NCI-H146 (cell line): Measurements from ENCODE around the gene TMEM80.
"Not testable (repeated sequence)": the region's sequence is repeated elsewhere in the genome, so short reads cannot be mapped to it uniquely, and the experiment has no call there.

Source experiments
- DNase-seq: peaks from one replicate; lab custom pipeline; 2025; lab: John Stamatoyannopoulos, UW

TMEM80 gene

GRCh38 chr11:679271-680207, 16.1 kb upstream of the TMEM80 start:
- DNase-seq: no peak

- DNase-seq: no peak
Observed at GRCh38 chr11:680476-680875, 15.1 kb upstream of the TMEM80 start.

GRCh38 chr11:680970-681369, 14.6 kb upstream of the TMEM80 start:
- DNase-seq: no peak

- DNase-seq: no peak
Observed at GRCh38 chr11:686451-687243, 9.0 kb upstream of the TMEM80 start.

GRCh38 chr11:687751-688150, 7.9 kb upstream of the TMEM80 start:
- DNase-seq: no peak

- DNase-seq: no peak
Observed at GRCh38 chr11:688681-689080, 6.9 kb upstream of the TMEM80 start.

- no peak for DNase-seq
Observed at GRCh38 chr11:689625-690024, 6.0 kb upstream of the TMEM80 start.

GRCh38 chr11:690244-690643, 5.4 kb upstream of the TMEM80 start:
- not testable (repeated sequence) for DNase-seq

- DNase-seq: no peak
Observed at GRCh38 chr11:690738-691633, 4.6 kb upstream of the TMEM80 start.

GRCh38 chr11:691710-692590, 3.7 kb upstream of the TMEM80 start:
- DNase-seq: no peak

- DNase-seq: no peak
Observed at GRCh38 chr11:692824-693414, 2.7 kb upstream of the TMEM80 start.

- no peak for DNase-seq
Observed at GRCh38 chr11:693415-693831, 2.2 kb upstream of the TMEM80 start.

GRCh38 chr11:693887-694562, 1.6 kb upstream of the TMEM80 start:
- DNase-seq: peak; percentile 71

- DNase-seq: peak; percentile 97
Observed at GRCh38 chr11:694563-695287, 891 bp upstream of the TMEM80 start, which contains the start of gene DEAF1. Gene DEAF1 (minus strand): TSS chr11:695222. CDS start chr11:695047, 175 bp downstream.

- DNase-seq: no peak
Observed at GRCh38 chr11:695288-695537, 403 bp upstream of the TMEM80 start.

GRCh38 chr11:696955-697491, 1.4 kb downstream of the TMEM80 start:
- DNase-seq: no peak

GRCh38 chr11:697811-698311, 2.2 kb downstream of the TMEM80 start:
- no peak for DNase-seq

- no peak for DNase-seq
Observed at GRCh38 chr11:698493-699115, 3.0 kb downstream of the TMEM80 start.

GRCh38 chr11:699116-699508, 3.5 kb downstream of the TMEM80 start:
- no peak for DNase-seq
